Testis (tissue), 2 donors: ENCODE results near the gene SIL1.

ENCODE experiments used
- POLR2A ChIP-seq: fragments of 450-650 bp; IDR thresholded peaks from one replicate; pipeline ENCODE4 v1.6.1; 2017; ENCODE audit warnings: antibody characterized with exemption, mild to moderate bottlenecking, moderate library complexity
- TF ChIP-seq, protein P1 (sequence below), 3 experiments: fragments of 450-650 bp in 2 of 3; fragments of 200-600 bp in 1 of 3; sonication (generic) in 1 of 3; IDR thresholded peaks; one replicate each; pipeline ENCODE4 v1.5.1; 2016 to 2019; ENCODE audit warnings: antibody characterized with exemption in 3 of 3, mild to moderate bottlenecking in 2 of 3, moderate library complexity in 1 of 3

GRCh38 chr5:138898299-138898698, 299.9 kb downstream of the SIL1 start:
- TF ChIP-seq, protein P1, sequence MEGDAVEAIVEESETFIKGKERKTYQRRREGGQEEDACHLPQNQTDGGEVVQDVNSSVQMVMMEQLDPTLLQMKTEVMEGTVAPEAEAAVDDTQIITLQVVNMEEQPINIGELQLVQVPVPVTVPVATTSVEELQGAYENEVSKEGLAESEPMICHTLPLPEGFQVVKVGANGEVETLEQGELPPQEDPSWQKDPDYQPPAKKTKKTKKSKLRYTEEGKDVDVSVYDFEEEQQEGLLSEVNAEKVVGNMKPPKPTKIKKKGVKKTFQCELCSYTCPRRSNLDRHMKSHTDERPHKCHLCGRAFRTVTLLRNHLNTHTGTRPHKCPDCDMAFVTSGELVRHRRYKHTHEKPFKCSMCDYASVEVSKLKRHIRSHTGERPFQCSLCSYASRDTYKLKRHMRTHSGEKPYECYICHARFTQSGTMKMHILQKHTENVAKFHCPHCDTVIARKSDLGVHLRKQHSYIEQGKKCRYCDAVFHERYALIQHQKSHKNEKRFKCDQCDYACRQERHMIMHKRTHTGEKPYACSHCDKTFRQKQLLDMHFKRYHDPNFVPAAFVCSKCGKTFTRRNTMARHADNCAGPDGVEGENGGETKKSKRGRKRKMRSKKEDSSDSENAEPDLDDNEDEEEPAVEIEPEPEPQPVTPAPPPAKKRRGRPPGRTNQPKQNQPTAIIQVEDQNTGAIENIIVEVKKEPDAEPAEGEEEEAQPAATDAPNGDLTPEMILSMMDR (IDR thresholded peaks at IDR 0.05) = no peak
- TF ChIP-seq POLR2A = no peak
